Measurements from ENCODE around the gene ACBD4. TPM values are rescaled to one million over a fixed set of nuclear protein-coding genes. Genes with fewer than 3 reads are reported as not detected.

The ACBD4 gene
- total RNA-seq, 1 donor from 2014 or later = 6.8 TPM

- H2AFZ ChIP-seq (replicated peaks) = no peak overlapping the region
- no peak for DNase-seq (ENCODE audit: low spot score)
- H3K27ac Mint-ChIP-seq = peak overlapping the region; percentile 94
- no peaks in the 10 kb centered on the region for H3K9me3 Mint-ChIP-seq
- H3K36me3 ChIP-seq = no peaks in the 10 kb centered on the region
- H3K4me3 Mint-ChIP-seq = no peak overlapping the region
- H3K4me1 Mint-ChIP-seq = peaks cover 20% of the 10 kb centered on the region
- peaks cover 6% of the 10 kb centered on the region for H4K20me1 ChIP-seq (ENCODE audit: low read depth)
- H3K27me3 Mint-ChIP-seq (ENCODE audit: insufficient read depth, low read depth) = peaks cover 2% of the 10 kb centered on the region
- H3F3A ChIP-seq (ENCODE audit: low read depth) = peaks cover 8% of the 10 kb centered on the region
- H3K4me1 ChIP-seq = no peaks in the 10 kb centered on the region
- H3K4me3 ChIP-seq = no peak overlapping the region
- peaks cover 14% of the 10 kb centered on the region for H3K36me3 Mint-ChIP-seq
- H3K9me3 ChIP-seq (ENCODE audit: low read depth) = no peaks in the 10 kb centered on the region
- TF ChIP-seq EZH2 (IDR thresholded peaks at IDR 0.05) = no peak
- no peak for TF ChIP-seq CTCF (IDR thresholded peaks at IDR 0.05)
- no peak for TF ChIP-seq EZH2phosphoT487 (IDR thresholded peaks at IDR 0.05)
- H3K9ac ChIP-seq = no peak overlapping the region
- H3K4me2 ChIP-seq = no peak overlapping the region
- no peaks in the 10 kb centered on the region for H3K27me3 ChIP-seq
- no peak overlapping the region for H3K27ac ChIP-seq
- H3K79me2 ChIP-seq (ENCODE audit: low read depth) = no peaks in the 10 kb centered on the region
These were observed 26.6 kb upstream of the ACBD4 start for GRCh38 chr17:45108595-45109521.

- TF ChIP-seq EZH2phosphoT487 (IDR thresholded peaks at IDR 0.05) (no peak), CTCF (IDR thresholded peaks at IDR 0.05) (no peak), EZH2 (IDR thresholded peaks at IDR 0.05) (no peak)
These were observed 24.5 kb upstream of the ACBD4 start for GRCh38 chr17:45110676-45111611.

GRCh38 chr17:45111850-45112249 is 23.6 kb upstream of the ACBD4 start:
- DNase-seq (ENCODE audit: low spot score) = no peak
- Histone ChIP-seq H3K9me3 (ENCODE audit: low read depth) (no peaks in the 10 kb centered on the region), H3F3A (ENCODE audit: low read depth) (peaks cover 8% of the 10 kb centered on the region), H3K9ac (no peak overlapping the region), H3K4me2 (no peak overlapping the region), H3K4me1 (no peaks in the 10 kb centered on the region), H3K4me3 (no peak overlapping the region), H2AFZ (replicated peaks) (no peak overlapping the region), H3K36me3 (no peaks in the 10 kb centered on the region), H3K27ac (no peak overlapping the region), H4K20me1 (ENCODE audit: low read depth) (peaks cover 6% of the 10 kb centered on the region), H3K27me3 (no peaks in the 10 kb centered on the region), H3K79me2 (ENCODE audit: low read depth) (no peaks in the 10 kb centered on the region)
- peaks cover 32% of the 10 kb centered on the region for H3K4me1 Mint-ChIP-seq
- peaks cover 5% of the 10 kb centered on the region for H3K36me3 Mint-ChIP-seq
- H3K4me3 Mint-ChIP-seq = no peak overlapping the region
- peak overlapping the region; percentile 76 for H3K27ac Mint-ChIP-seq
- TF ChIP-seq CTCF (IDR thresholded peaks at IDR 0.05) = no peak
- TF ChIP-seq EZH2 (IDR thresholded peaks at IDR 0.05) = no peak
- no peak for TF ChIP-seq EZH2phosphoT487 (IDR thresholded peaks at IDR 0.05)
- H3K9me3 Mint-ChIP-seq = no peaks in the 10 kb centered on the region
- peaks cover 2% of the 10 kb centered on the region for H3K27me3 Mint-ChIP-seq (ENCODE audit: insufficient read depth, low read depth)

More at GRCh38 chr17:45110676-45111611, 24.5 kb upstream of the ACBD4 start:
- no peak for DNase-seq (ENCODE audit: low spot score)
- Mint-ChIP-seq H3K4me1 (peaks cover 27% of the 10 kb centered on the region), H3K27ac (peak overlapping the region; percentile 88), H3K27me3 (ENCODE audit: insufficient read depth, low read depth) (peaks cover 2% of the 10 kb centered on the region), H3K9me3 (no peaks in the 10 kb centered on the region), H3K36me3 (peaks cover 7% of the 10 kb centered on the region), H3K4me3 (no peak overlapping the region)
- Histone ChIP-seq H2AFZ (replicated peaks) (no peak overlapping the region), H3K27me3 (no peaks in the 10 kb centered on the region), H3K4me1 (no peaks in the 10 kb centered on the region), H3K4me3 (no peak overlapping the region), H3K36me3 (no peaks in the 10 kb centered on the region), H3K9ac (no peak overlapping the region), H3K9me3 (ENCODE audit: low read depth) (no peaks in the 10 kb centered on the region), H4K20me1 (ENCODE audit: low read depth) (peaks cover 6% of the 10 kb centered on the region), H3K4me2 (no peak overlapping the region), H3K27ac (no peak overlapping the region), H3K79me2 (ENCODE audit: low read depth) (no peaks in the 10 kb centered on the region), H3F3A (ENCODE audit: low read depth) (peaks cover 8% of the 10 kb centered on the region)
